ENCODE data around the gene MRPL52. TPM values are rescaled to one million over a fixed set of nuclear protein-coding genes. Genes with fewer than 3 reads are reported as not detected.

MRPL52 gene
- total and polyA plus RNA-seq, 2 of the 13 experiments (the other 11 are each of a cell fraction or from before 2014, with no cell fraction given), result 118 to 329 TPM

GRCh38 chr14:22822016-22822570 lies 7.6 kb upstream of the MRPL52 start (continued):
- TF ChIP-seq AGO1 (IDR thresholded peaks at IDR 0.05; ENCODE audit: low read depth, low read length, poor library complexity, severe bottlenecking) (no peak), TBX2 (CRISPR knock-in tag; IDR thresholded peaks at IDR 0.05; ENCODE audit: borderline replicate concordance) (no peak), NFKB2 (CRISPR knock-in tag; IDR thresholded peaks at IDR 0.05; ENCODE audit: borderline replicate concordance) (peak; percentile 64; the same call in 1 of the 2 replicates), ZBTB21 (CRISPR knock-in tag; IDR thresholded peaks at IDR 0.05) (no peak), HNF4G (IDR thresholded peaks at IDR 0.05; ENCODE audit: borderline replicate concordance, low read depth, low read length) (peak; percentile 26; the same call in 1 of the 2 replicates), HNF4G (CRISPR knock-in tag; IDR thresholded peaks at IDR 0.05; ENCODE audit: borderline replicate concordance, low read depth) (no peak), PCBP1 (IDR thresholded peaks at IDR 0.05; ENCODE audit: borderline replicate concordance, low read depth, low read length) (peak; percentile 91), ZNF326 (CRISPR knock-in tag; IDR thresholded peaks at IDR 0.05; ENCODE audit: borderline replicate concordance) (no peak), EED (CRISPR knock-in tag; IDR thresholded peaks at IDR 0.05) (peak; percentile 91; the same call in 1 of the 2 replicates), ZNF710 (CRISPR knock-in tag; IDR thresholded peaks at IDR 0.05; ENCODE audit: borderline replicate concordance) (no peak), NAIF1 (CRISPR knock-in tag; IDR thresholded peaks at IDR 0.05; ENCODE audit: borderline replicate concordance) (no peak), ZNF569 (CRISPR knock-in tag; IDR thresholded peaks at IDR 0.05; ENCODE audit: borderline replicate concordance) (no peak), NFYC (CRISPR knock-in tag; IDR thresholded peaks at IDR 0.05) (no peak), ZBTB8A (CRISPR knock-in tag; IDR thresholded peaks at IDR 0.05; ENCODE audit: borderline replicate concordance, low read depth) (no peak), ZNF446 (CRISPR knock-in tag; IDR thresholded peaks at IDR 0.05) (0 out of 2 replicates have a peak, but pooled peaks have one; percentile 53), MXD3 (CRISPR knock-in tag; IDR thresholded peaks at IDR 0.05) (no peak), CREM (IDR thresholded peaks at IDR 0.05) (no peak), CREM (CRISPR knock-in tag; IDR thresholded peaks at IDR 0.05) (no peak), ZNF281 (CRISPR knock-in tag; IDR thresholded peaks at IDR 0.05; ENCODE audit: borderline replicate concordance) (peak; percentile 35), ZNF687 (CRISPR knock-in tag; IDR thresholded peaks at IDR 0.05) (0 out of 2 replicates have a peak, but pooled peaks have one; percentile 30), MBD4 (IDR thresholded peaks at IDR 0.05; ENCODE audit: borderline replicate concordance, low read length) (no peak)

Measured in HepG2 (cell line).